ENCODE measurements around the gene SDF2. TPM values are rescaled to one million over a fixed set of nuclear protein-coding genes. Genes with fewer than 3 reads are reported as not detected.

The SDF2 gene
- total and polyA plus RNA-seq, 9 of the 15 experiments (the other 6 are each of a cell fraction or from before 2014, with no cell fraction given), result 41.2 to 132 (median 65.6) TPM

- TF ChIP-seq ETV6 (IDR thresholded peaks at IDR 0.05; ENCODE audit: borderline replicate concordance in 1 of 2, low read depth in 2 of 2, low read length in 1 of 2) (no peak), ETV6 (CRISPR knock-in tag; IDR thresholded peaks at IDR 0.05; ENCODE audit: borderline replicate concordance) (0 out of 2 replicates have a peak, but pooled peaks have one; percentile 21), C11orf30 (IDR thresholded peaks at IDR 0.05; ENCODE audit: low read depth) (no peak), SRSF9 (IDR thresholded peaks at IDR 0.05; ENCODE audit: borderline replicate concordance, low read depth, low read length) (no peak), RHOXF2B (CRISPR knock-in tag; conservative IDR thresholded peaks at IDR 0.05) (no peak), POLR2G (IDR thresholded peaks at IDR 0.05; ENCODE audit: low read depth, low read length) (peak; percentile 97), PML (IDR thresholded peaks at IDR 0.05; ENCODE audit: low read length) (peak; percentile 63; the same call in 1 of the 2 replicates), PURB (CRISPR knock-in tag; IDR thresholded peaks at IDR 0.05; ENCODE audit: low read depth) (no peak), DLX4 (CRISPR knock-in tag; IDR thresholded peaks at IDR 0.05) (no peak), KDM1A (IDR thresholded peaks at IDR 0.05) (no peak), SFPQ (IDR thresholded peaks at IDR 0.05; ENCODE audit: low read depth, low read length) (no peak), ZNF224 (CRISPR knock-in tag; IDR thresholded peaks at IDR 0.05) (no peak), CGGBP1 (CRISPR knock-in tag; IDR thresholded peaks at IDR 0.05) (0 out of 2 replicates have a peak, but pooled peaks have one; percentile 66), HNRNPL (IDR thresholded peaks at IDR 0.05; ENCODE audit: low read depth, low read length) (peak; percentile 98), KDM4B (IDR thresholded peaks at IDR 0.05; ENCODE audit: borderline replicate concordance in 2 of 2, low read depth in 1 of 2) (no peak), SUPT5H (IDR thresholded peaks at IDR 0.05) (peak; percentile 91), ZNF41 (CRISPR knock-in tag; conservative IDR thresholded peaks at IDR 0.05) (0 out of 2 replicates have a peak, but pooled peaks have one; percentile 56), ZNF740 (CRISPR knock-in tag; IDR thresholded peaks at IDR 0.05) (0 out of 2 replicates have a peak, but pooled peaks have one; percentile 29), ZNF740 (tag; IDR thresholded peaks at IDR 0.05) (no peak), SRF (CRISPR knock-in tag; IDR thresholded peaks at IDR 0.05) (peak in 1 of 2 experiments; percentile 10; a peak in 1 of 4 replicates), ZNF165 (CRISPR knock-in tag; IDR thresholded peaks at IDR 0.05; ENCODE audit: borderline replicate concordance) (no peak)
- TF ChIP-seq, protein P1, sequence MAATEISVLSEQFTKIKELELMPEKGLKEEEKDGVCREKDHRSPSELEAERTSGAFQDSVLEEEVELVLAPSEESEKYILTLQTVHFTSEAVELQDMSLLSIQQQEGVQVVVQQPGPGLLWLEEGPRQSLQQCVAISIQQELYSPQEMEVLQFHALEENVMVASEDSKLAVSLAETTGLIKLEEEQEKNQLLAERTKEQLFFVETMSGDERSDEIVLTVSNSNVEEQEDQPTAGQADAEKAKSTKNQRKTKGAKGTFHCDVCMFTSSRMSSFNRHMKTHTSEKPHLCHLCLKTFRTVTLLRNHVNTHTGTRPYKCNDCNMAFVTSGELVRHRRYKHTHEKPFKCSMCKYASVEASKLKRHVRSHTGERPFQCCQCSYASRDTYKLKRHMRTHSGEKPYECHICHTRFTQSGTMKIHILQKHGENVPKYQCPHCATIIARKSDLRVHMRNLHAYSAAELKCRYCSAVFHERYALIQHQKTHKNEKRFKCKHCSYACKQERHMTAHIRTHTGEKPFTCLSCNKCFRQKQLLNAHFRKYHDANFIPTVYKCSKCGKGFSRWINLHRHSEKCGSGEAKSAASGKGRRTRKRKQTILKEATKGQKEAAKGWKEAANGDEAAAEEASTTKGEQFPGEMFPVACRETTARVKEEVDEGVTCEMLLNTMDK (IDR thresholded peaks at IDR 0.05; ENCODE audit: borderline replicate concordance, insufficient read depth, low read depth, low read length, poor library complexity, severe bottlenecking), result peak; percentile 9
Observed at GRCh38 chr17:28710861-28711722, 49.4 kb upstream of the SDF2 start (continued).
